ENCODE data around the gene VPS45. TPM values are rescaled to one million over a fixed set of nuclear protein-coding genes. Genes with fewer than 3 reads are reported as not detected.
"Not testable (repeated sequence)": the region's sequence is repeated elsewhere in the genome, so short reads cannot be mapped to it uniquely, and the experiment has no call there.

The VPS45 gene
- total RNA-seq (2014; rRNA removed; shearing (Covaris generic)): 30.0 and 35.1 TPM in 2 replicates

GRCh38 chr1:150067184-150068108 is at the start of gene VPS45:
Gene VPS45 (plus strand): TSS chr1:150067776. CDS start chr1:150067858, 82 bp downstream.
- peak; percentile 85 for DNase-seq (ENCODE audit: low spot score)

GRCh38 chr1:150018165-150018564 is 49.4 kb upstream of the VPS45 start:
- DNase-seq (ENCODE audit: low spot score): no peak

GRCh38 chr1:150020711-150021110 is 46.9 kb upstream of the VPS45 start:
- no peak for DNase-seq (ENCODE audit: low spot score)

GRCh38 chr1:150021191-150021694 is 46.3 kb upstream of the VPS45 start:
- no peak for DNase-seq (ENCODE audit: low spot score)

- DNase-seq (ENCODE audit: low spot score): peak; percentile 6
These were observed 45.2 kb upstream of the VPS45 start for GRCh38 chr1:150022357-150022756.

GRCh38 chr1:150024156-150024555 is 43.4 kb upstream of the VPS45 start:
- DNase-seq (ENCODE audit: low spot score): no peak

- no peak for DNase-seq (ENCODE audit: low spot score)
These were observed 39.3 kb upstream of the VPS45 start for GRCh38 chr1:150028322-150028721.

- no peak for DNase-seq (ENCODE audit: low spot score)
These were observed 33.2 kb upstream of the VPS45 start for GRCh38 chr1:150034336-150034735.

- no peak for DNase-seq (ENCODE audit: low spot score)
These were observed 17.6 kb upstream of the VPS45 start for GRCh38 chr1:150049926-150050325.

GRCh38 chr1:150051089-150051373 is 16.5 kb upstream of the VPS45 start:
- DNase-seq (ENCODE audit: low spot score): no peak

- DNase-seq (ENCODE audit: low spot score): not testable (repeated sequence)
These were observed 15.6 kb upstream of the VPS45 start for GRCh38 chr1:150051905-150052412.

GRCh38 chr1:150053926-150054325 is 13.7 kb upstream of the VPS45 start:
- no peak for DNase-seq (ENCODE audit: low spot score)

- DNase-seq (ENCODE audit: low spot score): not testable (repeated sequence)
These were observed 12.1 kb upstream of the VPS45 start for GRCh38 chr1:150055507-150055906.

- no peak for DNase-seq (ENCODE audit: low spot score)
These were observed 11.2 kb upstream of the VPS45 start for GRCh38 chr1:150056407-150056806.

GRCh38 chr1:150060260-150060659 is 7.3 kb upstream of the VPS45 start:
- DNase-seq (ENCODE audit: low spot score): no peak

- peak; percentile 69 for DNase-seq (ENCODE audit: low spot score)
These were observed 5.9 kb upstream of the VPS45 start for GRCh38 chr1:150061632-150062101.

GRCh38 chr1:150062113-150062512 is 5.5 kb upstream of the VPS45 start:
- DNase-seq (ENCODE audit: low spot score): no peak

GRCh38 chr1:150065184-150065871 is 2.2 kb upstream of the VPS45 start:
- DNase-seq (ENCODE audit: low spot score): peak; percentile 26

GRCh38 chr1:150066328-150066727 is 1.2 kb upstream of the VPS45 start:
- no peak for DNase-seq (ENCODE audit: low spot score)

GRCh38 chr1:150066838-150067183 is 765 bp upstream of the VPS45 start:
- DNase-seq (ENCODE audit: low spot score): no peak

- DNase-seq (ENCODE audit: low spot score): no peak
These were observed 496 bp downstream of the VPS45 start for GRCh38 chr1:150068109-150068435.

GRCh38 chr1:150069923-150070322 is 2.3 kb downstream of the VPS45 start:
- no peak for DNase-seq (ENCODE audit: low spot score)

GRCh38 chr1:150072959-150073358 is 5.4 kb downstream of the VPS45 start:
- peak; percentile 5 for DNase-seq (ENCODE audit: low spot score)

Measured in H4 (cell line).